GM19452 (cell line): Measurements from ENCODE around the gene GRK5.

Experiments used
- ATAC-seq: cut with Tn5 transposase; IDR thresholded peaks from one replicate; pipeline ENCODE4 v1.9.1; 2021; ENCODE audit not compliant: unreplicated experiment

Gene GRK5

DNA sequence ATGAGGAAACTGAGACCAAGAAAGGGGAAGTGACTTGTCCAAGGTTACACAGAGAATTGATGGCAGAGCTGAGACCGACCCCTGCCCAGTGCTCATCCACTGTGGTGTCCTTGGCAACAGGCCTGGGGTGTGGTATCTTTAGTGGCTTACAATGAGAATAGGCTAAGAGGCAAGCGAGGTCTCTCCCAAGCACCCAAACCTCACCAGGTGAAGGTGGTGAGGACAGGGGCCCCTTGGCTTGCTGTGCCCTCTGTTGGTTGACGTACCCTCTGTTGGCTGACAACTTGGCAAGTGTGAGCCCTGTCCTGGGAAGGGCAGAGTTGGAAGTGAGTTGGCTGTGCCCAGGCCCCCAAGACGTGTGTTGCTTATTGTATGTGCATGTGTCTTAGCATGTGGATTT lies 166.9 kb downstream of the GRK5 start:
- ATAC-seq, result no peak

DNA sequence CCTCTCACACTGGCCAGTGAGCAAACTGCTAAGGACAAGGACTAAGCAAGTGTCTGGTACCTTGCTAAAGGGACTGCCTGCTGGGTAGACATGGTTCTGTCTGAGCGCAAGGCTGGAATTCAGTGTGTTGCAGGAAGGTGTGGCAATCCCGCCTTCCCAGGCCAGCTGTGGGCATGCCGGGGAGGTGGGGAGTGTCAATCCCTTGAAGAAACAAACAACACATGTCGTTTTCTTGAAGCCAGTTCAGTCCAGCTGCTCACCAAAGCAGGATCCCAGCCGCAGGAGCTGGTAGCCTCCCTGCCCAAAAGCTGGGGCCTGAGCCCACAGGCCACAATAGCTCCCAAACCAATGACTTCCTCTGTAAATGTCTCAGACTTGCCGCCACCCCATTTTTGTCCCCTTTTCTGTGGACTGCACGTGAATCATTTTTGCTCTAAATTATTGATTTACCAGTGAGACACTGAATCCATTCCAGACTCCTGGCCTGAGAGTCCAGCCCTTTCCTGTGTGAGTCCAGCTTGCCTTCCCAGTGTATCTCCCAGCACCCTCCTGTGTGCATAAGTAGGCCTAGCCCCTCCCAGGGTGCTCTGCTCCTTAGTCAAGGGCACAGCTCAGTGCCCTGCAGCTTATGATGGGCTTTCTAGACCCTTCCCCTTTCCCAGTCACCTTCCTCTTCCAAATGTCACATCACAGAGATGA lies 168.4 kb downstream of the GRK5 start:
- no peak for ATAC-seq

DNA sequence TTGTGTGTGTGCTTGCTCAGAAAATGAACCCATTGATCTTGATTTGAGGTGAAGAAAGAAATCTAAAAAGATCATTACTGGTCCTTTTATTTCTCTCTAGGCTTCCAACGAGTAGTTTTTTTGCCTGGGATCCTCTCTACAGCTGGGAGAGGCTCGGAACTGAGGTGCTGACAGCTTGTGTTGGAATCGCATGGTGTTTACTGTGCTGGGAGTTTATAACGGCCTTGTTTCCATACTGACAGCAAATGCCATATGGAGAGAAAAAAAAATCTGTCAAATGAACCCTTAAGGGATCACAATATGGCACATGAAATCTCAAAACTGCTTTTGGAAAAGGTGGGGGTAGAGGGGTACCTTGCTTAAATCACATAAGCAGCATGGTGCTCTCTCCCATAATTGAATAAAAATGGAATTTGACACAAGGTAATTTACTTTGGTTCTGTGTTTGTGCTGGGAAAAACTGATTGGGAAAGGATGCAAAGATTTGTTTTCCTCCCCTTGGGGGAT lies 170.1 kb downstream of the GRK5 start:
- ATAC-seq, result no peak

DNA sequence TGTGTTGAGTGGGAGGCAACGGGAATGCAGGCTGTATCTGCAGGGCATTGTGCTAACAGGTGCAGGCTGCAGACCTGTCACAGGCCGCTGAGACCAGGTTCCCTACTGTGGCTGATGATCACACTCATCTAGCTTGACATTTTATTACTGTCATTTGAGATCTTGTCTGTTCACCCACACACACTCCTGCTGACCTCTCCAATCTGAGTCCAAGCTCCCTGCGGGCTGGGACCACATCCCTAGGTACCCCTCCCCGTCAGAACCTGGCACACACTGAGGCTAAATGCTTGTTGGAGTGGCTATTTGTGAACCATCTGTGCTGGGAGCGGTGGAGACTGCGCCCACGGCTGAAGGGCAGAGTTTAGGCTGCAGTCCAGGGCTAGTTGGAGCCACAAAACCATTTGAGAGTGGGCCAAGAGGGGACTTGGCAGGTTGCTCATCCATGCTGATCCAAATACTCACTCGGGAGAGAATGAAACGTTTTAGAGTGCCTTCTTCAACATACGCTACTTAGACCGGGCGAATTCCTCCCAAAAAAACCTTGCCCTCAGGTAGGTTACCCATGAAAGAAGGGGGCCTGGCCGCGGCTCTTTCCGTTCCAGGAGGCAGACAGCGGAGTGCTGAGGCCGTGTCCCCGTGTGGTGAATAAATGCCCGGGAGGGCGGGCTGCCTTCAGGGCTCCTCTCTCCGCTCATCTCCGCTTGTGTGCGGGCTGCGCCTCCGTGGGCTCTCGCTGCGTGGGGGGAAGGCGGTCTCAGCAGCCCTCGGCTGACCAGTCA lies 170.8 kb downstream of the GRK5 start:
- ATAC-seq, result no peak

DNA sequence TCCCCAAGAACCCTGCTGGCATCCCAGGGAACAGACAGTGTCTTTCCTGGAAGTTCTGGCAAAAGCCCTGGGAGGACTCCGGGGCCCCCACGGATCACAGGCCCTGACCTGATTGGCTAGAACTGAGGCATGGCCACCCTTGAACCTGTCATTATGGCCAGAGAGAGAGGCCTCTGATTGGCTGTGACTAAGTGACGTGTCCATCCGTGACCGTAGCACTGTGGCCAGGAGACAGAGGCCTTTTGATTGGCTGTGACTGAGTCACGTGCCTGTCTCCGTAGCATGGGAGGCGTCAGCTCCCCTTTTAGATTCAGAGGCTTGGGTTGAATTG lies 171.3 kb downstream of the GRK5 start:
- ATAC-seq, result no peak

DNA sequence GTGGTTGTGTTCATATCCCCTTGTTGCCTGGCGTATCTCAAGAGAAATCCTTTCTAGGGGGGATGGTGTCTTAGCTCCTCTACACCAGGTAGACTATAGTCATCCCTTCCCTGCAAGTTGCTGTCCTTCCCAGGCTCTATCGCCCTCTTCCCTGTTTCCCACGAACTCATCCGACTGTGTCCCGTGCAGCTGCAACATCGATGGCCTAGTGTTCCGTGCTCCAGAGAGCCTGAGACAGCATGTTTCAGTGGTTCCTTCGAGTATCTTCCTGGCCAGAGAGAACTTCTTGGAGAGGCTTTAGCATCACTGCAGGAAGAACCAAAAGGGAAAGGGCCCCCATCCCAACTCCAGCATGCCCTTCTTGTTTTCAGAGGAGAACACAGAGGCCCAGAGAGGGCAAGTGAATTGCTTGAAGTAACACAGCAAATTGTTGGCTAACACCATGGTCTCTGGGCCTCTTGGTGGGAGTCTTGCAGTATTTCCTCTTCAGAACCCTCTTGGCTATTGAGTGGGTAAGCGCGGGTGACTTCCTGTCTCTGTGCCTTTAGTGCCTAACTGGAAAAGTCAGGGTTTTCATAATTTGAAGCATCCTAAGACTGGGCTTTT lies 172.2 kb downstream of the GRK5 start:
- no peak for ATAC-seq

DNA sequence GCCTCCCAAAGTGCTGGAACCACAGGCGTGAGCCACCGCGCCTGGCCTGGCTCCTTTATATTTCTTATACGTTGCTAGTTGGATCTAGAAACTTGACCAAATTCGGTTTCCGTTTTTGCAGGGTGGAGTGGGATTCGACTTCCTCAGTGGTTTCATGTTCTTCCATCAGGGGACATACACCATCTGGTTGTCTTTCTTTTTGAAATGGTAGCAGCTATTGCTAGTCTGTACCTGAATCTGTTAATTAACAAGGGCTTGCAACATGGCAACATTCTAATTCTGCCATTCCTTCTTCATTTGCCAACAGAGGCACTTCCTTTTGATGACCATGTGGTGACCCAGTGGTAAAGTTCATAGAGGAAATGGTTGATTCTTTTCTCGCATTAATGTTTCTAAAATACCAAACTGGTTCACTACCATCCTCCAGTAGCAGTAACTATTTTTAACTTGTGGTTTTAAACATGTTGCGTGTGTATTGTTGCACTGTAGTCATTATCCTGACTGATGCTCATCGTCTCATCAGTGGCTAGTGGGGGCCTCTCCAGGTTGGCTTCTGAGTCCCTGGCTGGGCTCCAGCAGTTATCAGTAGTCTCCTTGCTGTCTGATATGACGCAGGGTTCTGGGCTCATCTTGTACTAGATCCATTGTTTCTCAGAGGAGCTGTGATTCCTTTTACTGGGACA lies 175.9 kb downstream of the GRK5 start:
- no peak for ATAC-seq

DNA sequence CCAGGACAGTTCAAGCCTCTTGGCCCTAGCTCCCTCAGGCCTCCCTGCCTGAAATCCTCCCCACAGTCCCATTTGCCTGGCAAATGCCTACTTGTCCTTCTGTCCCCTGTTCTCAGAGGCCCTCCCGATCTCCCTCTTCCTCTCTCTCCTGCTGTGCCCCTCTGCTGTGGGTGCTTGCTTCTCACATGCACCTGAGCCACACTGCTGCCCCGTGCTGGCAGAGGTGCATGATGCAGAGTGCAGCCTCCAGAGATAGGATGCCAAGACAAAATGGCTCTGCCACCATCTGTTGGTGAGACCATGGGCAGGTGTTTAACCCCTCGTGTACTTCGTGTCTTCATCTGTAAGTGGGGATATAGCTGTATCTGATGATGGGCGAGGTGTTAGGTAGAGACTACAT lies 176.8 kb downstream of the GRK5 start:
- ATAC-seq, result no peak

- no peak for ATAC-seq
Measured at GRCh38 chr10:119386666-119387065, 179.3 kb downstream of the GRK5 start.

- ATAC-seq, result no peak
Measured at GRCh38 chr10:119388849-119389345, 181.5 kb downstream of the GRK5 start.

DNA sequence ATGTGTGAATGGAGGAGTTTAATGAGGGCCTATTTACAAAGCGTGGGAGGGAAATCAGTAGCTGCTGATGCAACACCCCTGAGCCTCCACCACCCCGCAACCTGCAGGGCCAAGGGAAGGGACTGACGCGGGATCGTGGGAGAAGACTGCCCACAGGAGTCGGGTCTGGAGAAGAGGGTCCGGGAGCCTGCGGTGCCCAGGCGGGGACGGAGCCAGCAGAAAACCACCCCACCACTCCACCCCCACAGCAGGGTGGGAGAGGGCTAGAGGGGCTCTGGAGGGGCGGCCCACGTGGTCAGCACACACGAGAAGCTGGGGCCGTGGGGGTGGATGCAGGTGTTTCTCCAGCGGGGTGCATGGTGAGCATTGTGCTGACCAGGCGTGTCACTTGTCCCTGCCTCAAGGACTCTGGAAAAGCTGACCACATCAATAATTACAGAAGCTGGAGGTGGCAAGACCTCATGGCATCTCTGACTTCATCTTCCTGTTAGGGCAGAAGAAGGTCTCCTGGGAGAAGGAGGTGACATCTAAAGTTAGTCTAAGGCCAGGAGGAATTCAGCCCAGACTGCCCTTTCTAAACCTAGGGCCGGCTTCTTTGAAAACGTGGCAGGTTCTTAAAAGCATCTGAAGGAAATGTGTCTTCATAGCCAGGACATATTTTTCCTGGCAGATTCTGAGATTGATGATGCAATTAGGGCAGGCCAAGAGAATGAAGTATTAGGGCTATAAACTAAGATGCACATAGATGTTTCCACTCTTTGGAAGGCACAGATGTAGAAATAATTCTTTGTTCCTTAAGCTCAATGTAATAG lies 184.3 kb downstream of the GRK5 start:
- ATAC-seq, result no peak

- no peak for ATAC-seq
Measured at GRCh38 chr10:119393019-119393418, 185.6 kb downstream of the GRK5 start.

DNA sequence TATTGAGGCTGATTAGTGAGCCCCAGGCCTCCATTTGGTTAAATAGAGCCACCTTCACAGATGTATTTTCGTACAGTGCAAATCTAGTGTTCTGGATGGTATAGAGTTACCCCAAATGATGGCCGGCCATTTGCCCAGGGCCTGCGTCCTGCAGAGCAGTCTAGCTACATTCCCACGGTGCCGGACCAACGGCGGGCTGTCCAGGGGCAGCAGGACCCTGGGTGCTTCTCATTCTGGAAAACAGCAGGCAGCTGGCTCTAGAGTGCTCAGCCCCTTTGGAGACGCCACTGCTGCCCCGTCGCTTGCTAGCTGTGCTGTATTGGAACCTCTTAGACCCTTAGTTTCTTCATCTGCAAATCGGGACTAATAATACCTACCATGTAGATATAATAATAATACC lies 186.1 kb downstream of the GRK5 start:
- no peak for ATAC-seq

DNA sequence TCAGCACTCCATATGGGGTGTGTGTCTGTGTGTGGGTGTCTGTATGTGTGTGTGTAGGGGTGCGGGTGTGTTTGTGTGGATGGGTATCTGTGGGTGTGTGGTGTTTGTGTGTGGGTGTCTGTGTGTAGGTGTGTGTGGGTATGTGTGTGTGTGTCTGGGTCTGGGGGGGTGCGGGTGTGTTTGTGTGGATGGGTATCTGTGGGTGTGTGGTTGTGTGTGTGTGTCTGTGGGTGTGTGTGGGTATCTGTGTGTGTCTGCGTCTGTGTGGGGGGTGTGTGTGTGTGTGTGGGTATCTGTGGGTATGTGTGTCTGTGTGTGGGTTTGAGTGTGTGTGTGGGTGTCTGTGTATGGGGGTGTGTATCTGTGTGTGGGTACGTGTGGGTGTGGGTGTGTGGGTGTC lies 186.5 kb downstream of the GRK5 start:
- no peak for ATAC-seq

- no peak for ATAC-seq
Measured at GRCh38 chr10:119394657-119395279, 187.4 kb downstream of the GRK5 start.

GRCh38 chr10:119395280-119396007 lies 188.1 kb downstream of the GRK5 start:
- ATAC-seq, result no peak

DNA sequence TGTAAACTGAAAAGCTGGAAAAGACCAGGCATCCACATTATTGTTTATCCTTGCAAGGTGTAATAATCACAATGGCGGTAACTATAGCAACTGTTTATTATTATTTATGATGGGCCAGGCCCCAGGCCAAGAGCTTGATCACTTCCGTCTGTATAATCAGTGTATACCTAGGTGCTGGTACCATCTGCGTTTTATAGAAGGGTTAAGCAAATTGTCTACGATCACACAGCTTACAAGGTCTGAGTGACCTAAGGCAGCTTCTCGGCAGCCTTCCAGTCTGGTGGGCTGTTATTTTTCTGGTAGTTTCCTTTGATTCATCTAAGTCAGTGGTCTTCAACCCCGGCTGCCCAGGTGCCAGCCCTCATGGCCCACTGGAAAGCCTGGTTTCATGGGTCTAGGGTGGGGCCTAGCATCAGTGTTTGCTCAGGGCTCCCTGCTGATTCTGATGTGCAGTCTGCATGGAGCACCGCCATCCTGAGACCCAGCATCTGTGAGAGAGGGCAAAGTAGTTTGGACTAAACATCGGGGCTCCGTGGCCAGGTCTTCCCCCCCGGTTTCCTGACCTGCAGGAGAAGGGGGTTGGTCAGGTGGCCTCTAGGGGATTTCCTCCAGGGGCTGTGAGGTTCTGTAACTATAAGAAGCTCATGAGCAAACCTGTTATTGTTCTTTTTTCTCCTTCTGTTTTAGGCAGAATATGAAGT lies 188.8 kb downstream of the GRK5 start:
- ATAC-seq, result no peak

DNA sequence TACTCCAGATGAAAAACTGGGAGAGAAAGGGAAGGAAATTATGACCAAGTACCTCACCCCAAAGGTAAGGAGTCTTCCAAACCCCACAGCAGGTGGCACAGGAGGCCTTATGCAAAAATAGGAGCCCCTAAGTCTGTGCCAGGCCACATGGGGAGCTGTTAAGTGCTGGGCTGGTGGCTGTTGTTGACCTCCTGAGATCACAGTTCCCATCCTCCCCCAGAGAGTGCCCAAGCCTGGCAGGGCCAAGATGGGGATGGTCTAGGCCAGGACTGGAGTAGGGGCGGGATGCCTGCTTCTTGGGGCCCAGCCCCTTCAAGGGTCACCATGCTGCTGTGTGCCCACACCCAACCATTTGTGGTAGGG lies 189.3 kb downstream of the GRK5 start:
- ATAC-seq, result no peak

- ATAC-seq, result no peak
Measured at GRCh38 chr10:119397416-119397815, 190.0 kb downstream of the GRK5 start.
